Endothelial cell of umbilical vein (primary cell): Measurements from ENCODE around the gene GRIA1. TPM values are rescaled to one million over a fixed set of nuclear protein-coding genes. Genes with fewer than 3 reads are reported as not detected.
"Not testable (repeated sequence)": the region's sequence is repeated elsewhere in the genome, so short reads cannot be mapped to it uniquely, and the experiment has no call there.

Experiments used
- BruUV-seq: library from RNA; stranded (reverse); fragments of 400-500 nt; replicated peaks from 2 replicates; lab custom pipeline; 2021; lab: Mats Ljungman, UMichigan
- CTCF ChIA-PET: fragments of 300-600, 350-600 bp; sonication (Branson Sonifier 250); formaldehyde crosslinking; loops from one replicate; lab custom pipeline; 2021; ENCODE audit warnings: antibody characterized with exemption, inconsistent platforms; lab: Charles Lee
- POLR2A ChIA-PET: fragments of 300-600, 350-600 bp; sonication (Branson Sonifier 250); formaldehyde crosslinking; loops from one replicate; lab custom pipeline; 2021; ENCODE audit warnings: antibody characterized with exemption, inconsistent platforms; lab: Charles Lee
- DNase-seq: peaks from one replicate; pipeline ENCODE4 v3.0.0-alpha.2; 2011; ENCODE audit warnings: low read depth, low spot score
- FAIRE-seq: peaks from 2 replicates; lab custom pipeline; 2011; peaks lifted over from hg19 to GRCh38; lab: Jason Lieb, UNC
- H2AFZ ChIP-seq: 2 replicates; pipeline ENCODE4 v1.6.0; 2012; ENCODE audit warnings: low read depth, low read length, control low read depth, inconsistent platforms
- H3K27ac ChIP-seq: 2 replicates; pipeline ENCODE4 v1.5.1; 2011; ENCODE audit warnings: low read depth, mild to moderate bottlenecking, control low read depth, low read length, moderate library complexity; ENCODE audit not compliant: insufficient read depth
- H3K27me3 ChIP-seq, 2 experiments: 2 replicates each; pipeline versions ENCODE4 v1.6.0 to v1.6.1; 2011; ENCODE audit warnings: low read length in 2 of 2, mixed read lengths in 1 of 2; ENCODE audit not compliant: control insufficient read depth in 2 of 2, insufficient read depth in 2 of 2
- H3K36me3 ChIP-seq, 2 experiments: 2 replicates in 1 of 2; 3 replicates in 1 of 2; pipeline ENCODE4 v1.5.1; 2011; ENCODE audit warnings: low read length in 2 of 2, mild to moderate bottlenecking in 1 of 2, moderate library complexity in 1 of 2; ENCODE audit not compliant: control insufficient read depth in 2 of 2, insufficient read depth in 2 of 2; ENCODE audit errors: extremely low read depth in 1 of 2
- H3K4me1 ChIP-seq: 3 replicates; pipeline ENCODE4 v1.5.1; 2011; ENCODE audit warnings: mild to moderate bottlenecking, low read length; ENCODE audit not compliant: control insufficient read depth, insufficient read depth; ENCODE audit errors: extremely low read depth
- H3K4me2 ChIP-seq: 2 replicates; pipeline ENCODE4 v1.6.1; 2011; ENCODE audit warnings: low read length, control low read depth, mixed read lengths; ENCODE audit not compliant: insufficient read depth
- H3K4me3 ChIP-seq, 3 experiments: fragments of 200-600 bp in 1 of 3; sonication (generic), shearing (Covaris generic) in 1 of 3; replicated peaks in 1 of 3; 2 replicates each; pipeline ENCODE4 v1.5.1; 2011 to 2016; ENCODE audit warnings: control low read depth in 3 of 3, low read length in 3 of 3, mild to moderate bottlenecking in 2 of 3, inconsistent platforms in 1 of 3, low read depth in 1 of 3, moderate library complexity in 1 of 3; ENCODE audit not compliant: insufficient read depth in 1 of 3
- H3K79me2 ChIP-seq: 2 replicates; pipeline ENCODE4 v1.6.0; 2012; ENCODE audit warnings: low read length, inconsistent platforms; ENCODE audit not compliant: control insufficient read depth, insufficient read depth
- H3K9ac ChIP-seq: replicated peaks from 2 replicates; pipeline ENCODE3; 2011; ENCODE audit warnings: low read length, control low read depth; ENCODE audit not compliant: insufficient read depth; ENCODE audit errors: extremely low read depth
- H3K9me1 ChIP-seq: replicated peaks from 3 replicates; pipeline ENCODE4 v1.6.0; 2011; ENCODE audit warnings: mild to moderate bottlenecking, low read length; ENCODE audit not compliant: control insufficient read depth, insufficient read depth; ENCODE audit errors: extremely low read depth
- H3K9me3 ChIP-seq: replicated peaks from 2 replicates; pipeline ENCODE4 v1.5.1; 2012; ENCODE audit warnings: low read length, inconsistent platforms; ENCODE audit not compliant: control insufficient read depth, insufficient read depth
- H4K20me1 ChIP-seq: replicated peaks from 2 replicates; pipeline ENCODE3; 2011; ENCODE audit warnings: mild to moderate bottlenecking, low read length; ENCODE audit not compliant: control insufficient read depth, insufficient read depth; ENCODE audit errors: extremely low read depth
- EZH2 ChIP-seq: IDR thresholded peaks from 2 replicates; pipeline ENCODE4 v1.6.1; 2012; ENCODE audit warnings: borderline replicate concordance, low read depth, mild to moderate bottlenecking, moderate library complexity, low read length, inconsistent platforms; ENCODE audit not compliant: severe bottlenecking
- FOS ChIP-seq: IDR thresholded peaks from 2 replicates; pipeline ENCODE4 v1.6.1; 2011; ENCODE audit warnings: mild to moderate bottlenecking, low read length, moderate library complexity, borderline replicate concordance; ENCODE audit not compliant: insufficient read depth
- GATA2 ChIP-seq: IDR thresholded peaks from 2 replicates; pipeline ENCODE4 v1.7.0; 2011; ENCODE audit warnings: low read depth, mild to moderate bottlenecking, moderate library complexity, mixed read lengths, low read length; ENCODE audit not compliant: insufficient read length, insufficient read depth
- JUN ChIP-seq: IDR thresholded peaks from 2 replicates; pipeline ENCODE4 v1.6.1; 2011; ENCODE audit warnings: borderline replicate concordance, low read depth; ENCODE audit not compliant: insufficient read length, insufficient read depth
- MYC ChIP-seq: IDR thresholded peaks from one replicate; pipeline ENCODE4 v1.6.1; 2011; ENCODE audit warnings: mild to moderate bottlenecking, low read depth, low read length
- POLR2A ChIP-seq: IDR thresholded peaks from 2 replicates; pipeline ENCODE4 v1.6.1; 2012; ENCODE audit warnings: low read depth, mild to moderate bottlenecking, control low read depth, low read length
- POLR2AphosphoS5 ChIP-seq: IDR thresholded peaks from 2 replicates; pipeline ENCODE4 v1.6.1; 2012; ENCODE audit warnings: low read depth, mild to moderate bottlenecking, control low read depth, low read length, moderate library complexity; ENCODE audit not compliant: insufficient read depth
- dilution Hi-C: fragments of 300-500 bp; cut with MboI; formaldehyde crosslinking; loops from one replicate; pipeline ENCODE4 v1.15.0; 2019; ENCODE audit warnings: low sequenced_read_pairs; ENCODE audit not compliant: extremely low pct_ligation_motif_present
- intact Hi-C: fragments of 100-400 bp; cut with micrococcal nuclease; formaldehyde crosslinking; loops from one replicate; pipeline ENCODE4 v1.10.0; 2022
- polyA plus RNA-seq, 4 experiments: library from polyadenylated mRNA; depleted of rRNA in 3 of 4; stranded (reverse) in 3 of 4; unstranded in 1 of 4; fragments of >200 nt; gene quantifications; 2 replicates each; pipeline versions ENCODE4 v1.2.1 to v1.2.3, GENCODE V29; 2011 to 2012; ENCODE audit warnings: missing spikeins in 1 of 4
- total RNA-seq: library from RNA; stranded (reverse); gene quantifications from 2 replicates; pipeline ENCODE4 v1.2.3, GENCODE V29; 2021
- TF ChIP-seq, protein P1 (sequence below), 2 donors: IDR thresholded peaks; 1 replicate in 1 of 2; 2 replicates in 1 of 2; pipeline ENCODE4 v1.5.1; 2011; ENCODE audit warnings: low read length in 2 of 2, mild to moderate bottlenecking in 2 of 2, moderate library complexity in 2 of 2, control low read depth in 1 of 2, inconsistent platforms in 1 of 2, low read depth in 1 of 2; ENCODE audit not compliant: insufficient read depth in 1 of 2; ENCODE audit errors: extremely low read depth in 1 of 2
- TF ChIP-seq, protein P2 (sequence below): IDR thresholded peaks from 2 replicates; pipeline ENCODE4 v1.6.1; 2011; ENCODE audit not compliant: insufficient read depth, insufficient read length

Gene GRIA1
- total and polyA plus RNA-seq, 2 donors (not counting 3 experiments of a cell fraction or from before 2014, with no cell fraction given), result not detected

- H4K20me1 ChIP-seq, result no peaks in the 10 kb centered on the region
- TF ChIP-seq EZH2 (no peak), MYC (no peak), POLR2A (no peak), JUN (no peak), FOS (no peak), GATA2 (no peak), POLR2AphosphoS5 (no peak)
- TF ChIP-seq, protein P1, sequence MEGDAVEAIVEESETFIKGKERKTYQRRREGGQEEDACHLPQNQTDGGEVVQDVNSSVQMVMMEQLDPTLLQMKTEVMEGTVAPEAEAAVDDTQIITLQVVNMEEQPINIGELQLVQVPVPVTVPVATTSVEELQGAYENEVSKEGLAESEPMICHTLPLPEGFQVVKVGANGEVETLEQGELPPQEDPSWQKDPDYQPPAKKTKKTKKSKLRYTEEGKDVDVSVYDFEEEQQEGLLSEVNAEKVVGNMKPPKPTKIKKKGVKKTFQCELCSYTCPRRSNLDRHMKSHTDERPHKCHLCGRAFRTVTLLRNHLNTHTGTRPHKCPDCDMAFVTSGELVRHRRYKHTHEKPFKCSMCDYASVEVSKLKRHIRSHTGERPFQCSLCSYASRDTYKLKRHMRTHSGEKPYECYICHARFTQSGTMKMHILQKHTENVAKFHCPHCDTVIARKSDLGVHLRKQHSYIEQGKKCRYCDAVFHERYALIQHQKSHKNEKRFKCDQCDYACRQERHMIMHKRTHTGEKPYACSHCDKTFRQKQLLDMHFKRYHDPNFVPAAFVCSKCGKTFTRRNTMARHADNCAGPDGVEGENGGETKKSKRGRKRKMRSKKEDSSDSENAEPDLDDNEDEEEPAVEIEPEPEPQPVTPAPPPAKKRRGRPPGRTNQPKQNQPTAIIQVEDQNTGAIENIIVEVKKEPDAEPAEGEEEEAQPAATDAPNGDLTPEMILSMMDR (IDR thresholded peaks at IDR 0.05; ENCODE audit: extremely low read depth in 1 of 2, insufficient read depth in 1 of 2, low read depth in 1 of 2, low read length in 2 of 2), result no peak
- TF ChIP-seq, protein P2, sequence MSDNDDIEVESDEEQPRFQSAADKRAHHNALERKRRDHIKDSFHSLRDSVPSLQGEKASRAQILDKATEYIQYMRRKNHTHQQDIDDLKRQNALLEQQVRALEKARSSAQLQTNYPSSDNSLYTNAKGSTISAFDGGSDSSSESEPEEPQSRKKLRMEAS, result no peak
- dilution Hi-C loops, result no loop called here
- H3K27ac ChIP-seq, result no peak overlapping the region
- H3K36me3 ChIP-seq, result no peaks in the 10 kb centered on the region
- no peaks in the 10 kb centered on the region for H3K79me2 ChIP-seq
- no peak overlapping the region for H3K4me3 ChIP-seq
- H2AFZ ChIP-seq, result no peak overlapping the region
- DNase-seq (no peak), FAIRE-seq (no peak)
- H3K4me1 ChIP-seq, result no peaks in the 10 kb centered on the region
- no peak overlapping the region for H3K4me2 ChIP-seq
- peaks cover 2% of the 10 kb centered on the region for H3K9me3 ChIP-seq
- H3K27me3 ChIP-seq, result no peaks in the 10 kb centered on the region
- CTCF ChIA-PET, result no interaction called here
- POLR2A ChIA-PET, result no interaction called here
- intact Hi-C loops, result no loop called here
- H3K9ac ChIP-seq, result no peak overlapping the region
- H3K9me1 ChIP-seq, result no peaks in the 10 kb centered on the region
- BruUV-seq, result no TSS peak
Measured at GRCh38 chr5:153860195-153860886, 369.9 kb downstream of the GRIA1 start.

GRCh38 chr5:153862906-153863305 is 372.4 kb downstream of the GRIA1 start:
- H2AFZ ChIP-seq, H3K36me3 ChIP-seq, intact Hi-C loops, dilution Hi-C loops, DNase-seq, BruUV-seq, H3K4me2 ChIP-seq, H3K27ac ChIP-seq, H3K27me3 ChIP-seq, H3K9me3 ChIP-seq, H3K9ac ChIP-seq, POLR2A ChIA-PET, CTCF ChIA-PET, H3K4me1 ChIP-seq, H3K9me1 ChIP-seq, FAIRE-seq, H4K20me1 ChIP-seq, H3K79me2 ChIP-seq, H3K4me3 ChIP-seq: not testable (repeated sequence)
